Measurements from ENCODE around the gene AK1.

The AK1 gene

DNA sequence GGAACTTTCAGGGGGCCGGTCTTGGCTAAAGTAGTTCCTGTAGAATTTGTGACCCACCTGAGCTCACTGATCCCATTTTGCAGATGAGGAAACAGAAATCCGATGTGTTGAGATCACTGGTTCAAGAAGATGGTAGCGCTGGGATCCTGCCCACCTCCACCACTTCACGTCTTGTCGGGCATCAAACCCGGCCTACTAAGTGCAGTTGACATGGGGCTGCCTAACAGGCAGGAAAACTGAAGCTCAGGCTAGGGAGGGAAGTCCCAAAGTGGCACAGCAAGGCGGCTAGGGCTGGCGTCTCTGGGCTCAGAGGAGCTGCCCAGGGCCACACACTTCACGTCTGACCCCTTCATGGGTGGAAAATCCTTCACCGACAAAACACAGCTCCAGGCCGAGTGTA, 22.5 kb downstream of the AK1 start:
- Histone ChIP-seq H3K27me3 (ENCODE audit: control insufficient read depth in 1 of 2, insufficient read depth in 1 of 2, low read length in 2 of 2) (no peaks in the 10 kb centered on the region), H3K23ac (ENCODE audit: low read length in 2 of 2) (no peak overlapping the region), H3K27ac (ENCODE audit: low read length, poor library complexity, severe bottlenecking) (no peak overlapping the region), H2BK5ac (ENCODE audit: low read depth, low read length, poor library complexity, severe bottlenecking) (no peak overlapping the region), H3K4me3 (ENCODE audit: insufficient read depth in 1 of 2, low read depth in 1 of 2, low read length in 2 of 2) (no peak overlapping the region), H3K4ac (ENCODE audit: low read depth in 1 of 2, low read length in 2 of 2) (peak overlapping the region; percentile 32 to 84), H4K8ac (ENCODE audit: low read length) (peak overlapping the region; percentile 93), H2BK15ac (ENCODE audit: low read depth, poor library complexity, severe bottlenecking) (peak overlapping the region; percentile 48), H3K9me3 (ENCODE audit: control insufficient read depth, low read length) (no peaks in the 10 kb centered on the region), H2AFZ (ENCODE audit: low read depth, low read length) (no peak overlapping the region), H2BK12ac (ENCODE audit: low read length in 2 of 2) (peak overlapping the region; percentile 80 to 96), H3K9ac (ENCODE audit: low read length) (peak overlapping the region; percentile 54), H3K4me2 (ENCODE audit: low read length, poor library complexity, severe bottlenecking) (no peak overlapping the region), H2BK120ac (ENCODE audit: low read depth, low read length) (peak overlapping the region; percentile 96), H2AK5ac (ENCODE audit: low read length, severe bottlenecking) (peak overlapping the region; percentile 33), H3K4me1 (ENCODE audit: control insufficient read depth, insufficient read depth, low read depth, low read length) (peaks cover 37% of the 10 kb centered on the region), H3K18ac (ENCODE audit: low read depth in 1 of 2, low read length in 2 of 2) (peak overlapping the region; percentile 76 to 94), H4K91ac (ENCODE audit: low read length) (peak overlapping the region; percentile 97), H3K14ac (ENCODE audit: low read length in 2 of 2) (no peak overlapping the region), H3K36me3 (ENCODE audit: control insufficient read depth in 1 of 2, insufficient read depth in 2 of 2, low read depth in 1 of 2, low read length in 2 of 2) (peaks cover 7 to 26% of the 10 kb centered on the region in 2 experiments), H3K79me1 (replicated peaks; ENCODE audit: low read length, poor library complexity, severe bottlenecking) (peaks cover 8% of the 10 kb centered on the region)
- no peak for DNase-seq
- WGBS: 88% methylated on average over 11 of the region's 11 CpGs

DNA sequence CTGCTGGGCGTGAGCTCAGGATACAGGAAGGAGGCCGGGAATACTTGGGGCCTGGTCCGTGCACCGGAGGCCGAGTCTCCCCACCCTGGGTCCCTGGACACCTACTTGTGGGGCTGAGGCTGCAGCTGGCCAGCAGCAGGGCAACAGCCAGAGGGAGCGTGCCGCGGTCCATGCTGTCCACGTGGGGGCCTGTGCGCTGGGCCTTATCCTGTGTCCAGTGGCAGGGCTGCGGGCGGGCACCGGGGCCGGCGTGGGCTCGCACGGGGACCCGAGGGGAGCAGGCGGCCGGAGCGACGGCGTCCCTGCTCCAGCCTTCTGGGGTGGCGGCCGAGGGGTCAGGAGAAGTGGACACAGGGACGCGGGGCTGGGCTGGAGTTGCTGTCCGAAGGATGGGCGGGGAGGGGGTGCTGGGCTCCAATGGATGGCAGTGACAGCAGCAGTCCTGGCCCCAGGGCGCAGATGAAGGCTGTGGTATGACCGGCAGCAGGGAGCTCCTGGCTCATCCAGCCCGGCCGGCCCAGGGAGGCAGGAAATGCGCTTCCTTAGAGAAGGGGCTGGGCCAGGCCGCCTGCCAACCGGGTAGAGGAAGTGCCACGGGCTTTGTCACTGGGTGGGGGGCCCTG, 23.2 kb downstream of the AK1 start, which contains the start of gene ENG:
Gene ENG, minus strand, starts transcription at position 475 of the 623 bp plus-strand sequence. Its CDS starts 303 bp downstream, at position 172.
- Histone ChIP-seq H3K36me3 (ENCODE audit: control insufficient read depth in 1 of 2, insufficient read depth in 2 of 2, low read depth in 1 of 2, low read length in 2 of 2) (peaks cover 12 to 33% of the 10 kb centered on the region in 2 experiments), H2AK5ac (ENCODE audit: low read length, severe bottlenecking) (peak within 1 kb of the TSS; percentile 80), H2AFZ (ENCODE audit: low read depth, low read length) (no peak within 1 kb of the TSS), H3K4ac (ENCODE audit: low read depth in 1 of 2, low read length in 2 of 2) (peak within 1 kb of the TSS; percentile 97 to 99), H3K9me3 (ENCODE audit: control insufficient read depth, low read length) (peaks cover 4% of the 10 kb centered on the region), H3K4me3 (ENCODE audit: insufficient read depth in 1 of 2, low read depth in 1 of 2, low read length in 2 of 2) (peak within 1 kb of the TSS; percentile 64 to 87), H3K14ac (ENCODE audit: low read length in 2 of 2) (peak within 1 kb of the TSS in 1 of 2 experiments; percentile 91), H2BK5ac (ENCODE audit: low read depth, low read length, poor library complexity, severe bottlenecking) (no peak within 1 kb of the TSS), H2BK15ac (ENCODE audit: low read depth, poor library complexity, severe bottlenecking) (peak within 1 kb of the TSS; percentile 48), H2BK12ac (ENCODE audit: low read length in 2 of 2) (peak within 1 kb of the TSS; percentile 80 to 96), H3K9ac (ENCODE audit: low read length) (peak within 1 kb of the TSS; percentile 90), H3K4me2 (ENCODE audit: low read length, poor library complexity, severe bottlenecking) (peak within 1 kb of the TSS; percentile 72), H2BK120ac (ENCODE audit: low read depth, low read length) (peak within 1 kb of the TSS; percentile 96), H3K27me3 (ENCODE audit: control insufficient read depth in 1 of 2, insufficient read depth in 1 of 2, low read length in 2 of 2) (no peaks in the 10 kb centered on the region), H3K79me1 (replicated peaks; ENCODE audit: low read length, poor library complexity, severe bottlenecking) (peaks cover 9% of the 10 kb centered on the region), H4K91ac (ENCODE audit: low read length) (peak within 1 kb of the TSS; percentile 99), H3K18ac (ENCODE audit: low read depth in 1 of 2, low read length in 2 of 2) (peak within 1 kb of the TSS; percentile 97 to 99), H3K23ac (ENCODE audit: low read length in 2 of 2) (peak within 1 kb of the TSS in 1 of 2 experiments; percentile 51), H3K27ac (ENCODE audit: low read length, poor library complexity, severe bottlenecking) (peak within 1 kb of the TSS; percentile 67), H3K4me1 (ENCODE audit: control insufficient read depth, insufficient read depth, low read depth, low read length) (peaks cover 37% of the 10 kb centered on the region), H4K8ac (ENCODE audit: low read length) (peak within 1 kb of the TSS; percentile 93)
- peak; percentile 64 for DNase-seq
- 48% methylated on average over 29 of the region's 37 CpGs for WGBS

DNA sequence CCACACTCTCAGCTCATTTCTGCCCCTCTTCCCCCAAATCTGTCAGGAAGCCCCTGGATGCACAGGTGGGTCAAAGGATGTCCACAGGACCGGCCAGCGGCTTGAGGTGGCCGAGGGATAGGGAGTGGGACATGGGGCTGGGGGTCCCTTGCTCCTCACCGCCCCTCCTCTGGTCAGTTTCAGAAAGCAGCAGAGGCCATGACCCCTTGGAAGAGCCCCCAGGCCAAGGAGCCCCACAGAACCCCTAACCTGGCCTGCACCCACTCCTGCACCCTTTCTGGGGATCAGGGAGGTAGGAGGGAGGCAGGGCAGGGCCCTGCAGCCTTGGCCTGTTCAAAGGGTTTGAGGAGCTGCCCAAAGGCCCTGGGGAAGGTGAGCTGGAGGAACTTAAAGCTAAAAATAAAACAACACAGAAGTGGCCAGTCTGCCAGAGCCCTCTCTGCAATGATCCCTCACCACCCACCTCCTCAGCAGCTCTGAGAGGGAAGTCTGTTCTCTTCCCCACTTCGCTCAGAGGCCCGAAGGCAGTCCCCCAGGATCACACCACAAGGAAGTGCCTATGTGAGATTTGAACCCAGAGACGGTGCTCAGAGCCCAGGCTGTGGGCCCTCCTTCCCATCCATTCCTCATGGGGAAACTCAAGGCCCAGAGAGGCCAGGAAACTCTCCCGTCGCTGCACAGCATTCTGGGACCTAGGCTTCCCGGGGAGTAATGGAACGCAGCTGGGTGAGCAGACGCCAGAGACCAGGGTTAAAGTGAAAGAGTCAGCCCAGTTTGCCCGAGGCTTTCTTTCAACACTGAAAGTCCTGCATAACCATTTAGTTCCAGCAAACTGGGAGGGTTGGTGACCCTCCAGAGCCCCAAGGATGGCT, 23.9 kb downstream of the AK1 start:
- H2AK5ac ChIP-seq (ENCODE audit: low read length, severe bottlenecking): peak overlapping the region; percentile 80
- peak overlapping the region in 1 of 2 experiments; percentile 34 for H3K23ac ChIP-seq (ENCODE audit: low read length in 2 of 2)
- no peak overlapping the region for H2BK5ac ChIP-seq (ENCODE audit: low read depth, low read length, poor library complexity, severe bottlenecking)
- peak overlapping the region; percentile 50 for H2BK15ac ChIP-seq (ENCODE audit: low read depth, poor library complexity, severe bottlenecking)
- no peaks in the 10 kb centered on the region for H3K27me3 ChIP-seq (ENCODE audit: control insufficient read depth in 1 of 2, insufficient read depth in 1 of 2, low read length in 2 of 2)
- H2BK12ac ChIP-seq (ENCODE audit: low read length in 2 of 2): peak overlapping the region; percentile 53 to 91
- peak; percentile 68 for DNase-seq
- peak overlapping the region; percentile 96 for H2BK120ac ChIP-seq (ENCODE audit: low read depth, low read length)
- H3K14ac ChIP-seq (ENCODE audit: low read length in 2 of 2): peak overlapping the region in 1 of 2 experiments; percentile 91
- H3K9me3 ChIP-seq (ENCODE audit: control insufficient read depth, low read length): peaks cover 12% of the 10 kb centered on the region
- H3K9ac ChIP-seq (ENCODE audit: low read length): peak overlapping the region; percentile 90
- H3K27ac ChIP-seq (ENCODE audit: low read length, poor library complexity, severe bottlenecking): peak overlapping the region; percentile 55
- peaks cover 17 to 41% of the 10 kb centered on the region in 2 experiments for H3K36me3 ChIP-seq (ENCODE audit: control insufficient read depth in 1 of 2, insufficient read depth in 2 of 2, low read depth in 1 of 2, low read length in 2 of 2)
- H4K91ac ChIP-seq (ENCODE audit: low read length): peak overlapping the region; percentile 99
- WGBS: 52% methylated on average over 9 of the region's 13 CpGs
- peak overlapping the region; percentile 64 to 87 for H3K4me3 ChIP-seq (ENCODE audit: insufficient read depth in 1 of 2, low read depth in 1 of 2, low read length in 2 of 2)
- H4K8ac ChIP-seq (ENCODE audit: low read length): peak overlapping the region; percentile 93
- H3K4me2 ChIP-seq (ENCODE audit: low read length, poor library complexity, severe bottlenecking): peak overlapping the region; percentile 72
- peaks cover 12% of the 10 kb centered on the region for H3K79me1 ChIP-seq (replicated peaks; ENCODE audit: low read length, poor library complexity, severe bottlenecking)
- H3K18ac ChIP-seq (ENCODE audit: low read depth in 1 of 2, low read length in 2 of 2): peak overlapping the region; percentile 97 to 99
- peak overlapping the region; percentile 97 to 99 for H3K4ac ChIP-seq (ENCODE audit: low read depth in 1 of 2, low read length in 2 of 2)
- no peak overlapping the region for H2AFZ ChIP-seq (ENCODE audit: low read depth, low read length)
- H3K4me1 ChIP-seq (ENCODE audit: control insufficient read depth, insufficient read depth, low read depth, low read length): peaks cover 37% of the 10 kb centered on the region

DNA sequence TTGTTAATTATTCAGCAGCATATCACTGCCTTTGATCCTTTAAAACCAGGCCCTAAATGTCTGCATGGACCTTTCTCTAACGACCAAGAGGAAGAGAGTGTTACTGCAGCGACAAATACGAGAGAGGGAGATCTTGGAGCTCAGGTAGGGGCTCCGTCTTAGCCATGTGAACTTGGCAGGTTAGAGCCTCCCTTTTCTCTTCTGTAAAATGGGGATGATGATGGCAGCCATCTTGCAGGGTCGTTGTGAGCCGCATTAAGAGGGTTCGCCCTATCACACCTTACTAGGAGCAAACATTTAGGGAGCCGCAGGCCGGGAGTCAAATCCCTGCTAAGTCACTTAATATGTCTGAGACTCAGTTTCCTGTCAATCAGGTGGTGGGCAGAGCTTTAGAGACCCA, 24.6 kb downstream of the AK1 start:
- Histone ChIP-seq H2BK5ac (ENCODE audit: low read depth, low read length, poor library complexity, severe bottlenecking) (no peak overlapping the region), H3K23ac (ENCODE audit: low read length in 2 of 2) (no peak overlapping the region), H3K27ac (ENCODE audit: low read length, poor library complexity, severe bottlenecking) (no peak overlapping the region), H3K4me1 (ENCODE audit: control insufficient read depth, insufficient read depth, low read depth, low read length) (peaks cover 32% of the 10 kb centered on the region), H3K4me2 (ENCODE audit: low read length, poor library complexity, severe bottlenecking) (peak overlapping the region; percentile 72), H4K91ac (ENCODE audit: low read length) (peak overlapping the region; percentile 12), H3K4ac (ENCODE audit: low read depth in 1 of 2, low read length in 2 of 2) (peak overlapping the region in 1 of 2 experiments; percentile 42), H3K18ac (ENCODE audit: low read depth in 1 of 2, low read length in 2 of 2) (peak overlapping the region in 1 of 2 experiments; percentile 6), H3K36me3 (ENCODE audit: control insufficient read depth in 1 of 2, insufficient read depth in 2 of 2, low read depth in 1 of 2, low read length in 2 of 2) (peaks cover 17 to 46% of the 10 kb centered on the region in 2 experiments), H2BK15ac (ENCODE audit: low read depth, poor library complexity, severe bottlenecking) (no peak overlapping the region), H3K9me3 (ENCODE audit: control insufficient read depth, low read length) (peaks cover 14% of the 10 kb centered on the region), H3K27me3 (ENCODE audit: control insufficient read depth in 1 of 2, insufficient read depth in 1 of 2, low read length in 2 of 2) (no peaks in the 10 kb centered on the region), H4K8ac (ENCODE audit: low read length) (no peak overlapping the region), H2BK12ac (ENCODE audit: low read length in 2 of 2) (peak overlapping the region in 1 of 2 experiments; percentile 53), H3K4me3 (ENCODE audit: insufficient read depth in 1 of 2, low read depth in 1 of 2, low read length in 2 of 2) (peak overlapping the region in 1 of 2 experiments; percentile 87), H3K14ac (ENCODE audit: low read length in 2 of 2) (no peak overlapping the region), H2BK120ac (ENCODE audit: low read depth, low read length) (peak overlapping the region; percentile 2), H2AK5ac (ENCODE audit: low read length, severe bottlenecking) (peak overlapping the region; percentile 80), H2AFZ (ENCODE audit: low read depth, low read length) (no peak overlapping the region), H3K79me1 (replicated peaks; ENCODE audit: low read length, poor library complexity, severe bottlenecking) (peaks cover 13% of the 10 kb centered on the region), H3K9ac (ENCODE audit: low read length) (peak overlapping the region; percentile 90)
- no peak for DNase-seq
- whole genome bisulfite sequencing: 89% methylated on average over 9 of the region's 9 CpGs

All from mesenchymal stem cell (in vitro differentiated cells and primary cell).